ENCODE measurements around the gene RAD9A. TPM values are rescaled to one million over a fixed set of nuclear protein-coding genes. Genes with fewer than 3 reads are reported as not detected.
"Not testable (repeated sequence)": the region's sequence is repeated elsewhere in the genome, so short reads cannot be mapped to it uniquely, and the experiment has no call there.

Gene RAD9A
- total RNA-seq, 2 experiments from 2014 or later: 31.0 to 39.1 TPM

- POLR2A ChIA-PET: interaction anchor here (0.7 to 6.6 kb wide), 10 partner anchors 9 to 160 kb away, joined by 3 to 68 read pairs (median 8); partner anchors contain the start of genes AIP, PTPRCAP, RAD9A and TMEM134
- DNase-seq: peak; percentile 54
- no peaks in the 10 kb centered on the region for H3K27me3 Mint-ChIP-seq
- intact Hi-C loops (cut with micrococcal nuclease): loop anchor here (5.0 kb wide), 1 partner anchor 123 kb away; no protein-coding TSS in a partner anchor
- H3K27ac Mint-ChIP-seq: peak overlapping the region; percentile 83
- peaks cover 58% of the 10 kb centered on the region for H3K4me1 Mint-ChIP-seq (ENCODE audit: low read depth)
- H3K9me3 Mint-ChIP-seq: no peaks in the 10 kb centered on the region
- CTCF ChIA-PET: interaction anchor here (1.1 to 5.7 kb wide), 11 partner anchors 9 to 105 kb away, joined by 3 to 46 read pairs (median 9); partner anchors contain the start of genes PITPNM1, POLD4, PTPRCAP and RAD9A
- H3K36me3 Mint-ChIP-seq: peaks cover 43% of the 10 kb centered on the region
- H3K4me3 Mint-ChIP-seq: peak overlapping the region; percentile 86
Observed at GRCh38 chr11:67400251-67400941, 8.6 kb downstream of the RAD9A start.

- H3K4me3 Mint-ChIP-seq: peak overlapping the region; percentile 86
Observed at GRCh38 chr11:67400942-67401494, 9.2 kb downstream of the RAD9A start.

DNA sequence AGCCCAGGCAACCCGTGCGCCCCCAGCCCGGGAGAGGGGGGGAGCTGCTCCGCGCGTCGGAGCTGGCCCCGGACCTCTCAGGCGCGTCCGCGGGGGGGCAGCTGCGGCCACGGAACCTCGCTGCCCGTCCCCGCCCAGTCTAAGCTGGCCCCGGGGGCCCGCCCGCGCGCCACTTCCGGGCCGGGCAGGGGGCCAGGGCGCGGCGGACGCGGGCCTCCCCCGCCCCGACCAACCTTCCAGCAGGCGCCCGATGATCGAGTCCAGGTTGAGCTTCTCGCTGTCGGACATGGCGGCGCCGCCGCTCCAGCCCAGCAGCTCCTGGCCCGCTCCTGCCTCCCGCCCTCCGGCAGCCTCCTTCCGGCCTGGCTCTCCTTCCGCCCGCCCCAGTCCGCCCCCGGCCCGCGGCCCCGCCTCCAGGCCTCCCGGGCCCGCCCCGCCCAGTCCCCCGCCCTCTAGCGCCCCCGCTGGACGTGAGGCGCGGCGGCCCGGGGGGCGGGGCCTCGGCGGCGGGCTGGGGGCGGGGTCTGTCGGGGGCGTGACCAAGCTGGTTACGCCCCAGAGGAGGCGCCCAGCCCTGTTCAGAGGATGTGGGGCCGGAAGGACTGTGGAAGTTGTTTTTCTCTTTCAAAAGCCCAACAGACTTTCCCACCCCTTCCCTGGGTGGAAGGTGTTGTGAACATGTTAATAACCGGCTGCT is 9.9 kb downstream of the RAD9A start, which contains the start of gene PPP1CA:
PPP1CA (minus strand) TSS at position 364 of the 697 bp plus-strand sequence; CDS start at position 288, 76 bp downstream.
- H3K27me3 Mint-ChIP-seq: no peaks in the 10 kb centered on the region
- ChIA-PET POLR2A (interaction anchor here (0.6 to 6.6 kb wide), 14 partner anchors 10 to 213 kb away, joined by 3 to 68 read pairs (median 8); partner anchors contain the start of genes AIP, PTPRCAP, RAD9A and RPS6KB2), CTCF (interaction anchor here (0.7 to 5.7 kb wide), 24 partner anchors 10 to 1303 kb away, joined by 3 to 46 read pairs (median 4); partner anchors contain the start of genes CDK2AP2, GRK2, PITPNM1 and POLD4)
- no peaks in the 10 kb centered on the region for H3K9me3 Mint-ChIP-seq
- H3K36me3 Mint-ChIP-seq: peaks cover 49% of the 10 kb centered on the region
- H3K27ac Mint-ChIP-seq: peak within 1 kb of the TSS; percentile 93
- DNase-seq: peak; percentile 95
- H3K4me3 Mint-ChIP-seq: peak within 1 kb of the TSS; percentile 87
- intact Hi-C loops (cut with micrococcal nuclease): loop anchor here (1.0 to 5.0 kb wide), 6 partner anchors 19 to 124 kb away; partner anchors contain the start of genes RPS6KB2 and TMEM134
- H3K4me1 Mint-ChIP-seq (ENCODE audit: low read depth): peaks cover 64% of the 10 kb centered on the region

More at GRCh38 chr11:67400942-67401494, 9.2 kb downstream of the RAD9A start:
- peak overlapping the region; percentile 83 for H3K27ac Mint-ChIP-seq
- H3K27me3 Mint-ChIP-seq: no peaks in the 10 kb centered on the region
- intact Hi-C loops (cut with micrococcal nuclease): loop anchor here (5.0 kb wide), 1 partner anchor 124 kb away; no protein-coding TSS in a partner anchor
- no peaks in the 10 kb centered on the region for H3K9me3 Mint-ChIP-seq
- H3K36me3 Mint-ChIP-seq: peaks cover 46% of the 10 kb centered on the region
- ChIA-PET POLR2A (interaction anchor here (0.7 to 6.6 kb wide), 15 partner anchors 9 to 161 kb away, joined by 3 to 68 read pairs (median 7); partner anchors contain the start of genes AIP, PTPRCAP, RAD9A and RPS6KB2), CTCF (interaction anchor here (0.8 to 5.7 kb wide), 18 partner anchors 10 to 138 kb away, joined by 3 to 46 read pairs (median 8); partner anchors contain the start of genes CDK2AP2, PITPNM1, POLD4 and PTPRCAP)
- DNase-seq: no peak
- H3K4me1 Mint-ChIP-seq (ENCODE audit: low read depth): peaks cover 63% of the 10 kb centered on the region

GRCh38 chr11:67402192-67402839 is 10.5 kb downstream of the RAD9A start:
- H3K27ac Mint-ChIP-seq: peak overlapping the region; percentile 93
- not testable (repeated sequence) for H3K9me3 Mint-ChIP-seq, DNase-seq, H3K27me3 Mint-ChIP-seq
- intact Hi-C loops (cut with micrococcal nuclease): loop anchor here (1.0 to 5.0 kb wide), 6 partner anchors 18 to 125 kb away; partner anchors contain the start of genes RPS6KB2 and TMEM134
- peaks cover 64% of the 10 kb centered on the region for H3K4me1 Mint-ChIP-seq (ENCODE audit: low read depth)
- peaks cover 52% of the 10 kb centered on the region for H3K36me3 Mint-ChIP-seq
- ChIA-PET CTCF (interaction anchor here (0.7 to 5.7 kb wide), 19 partner anchors 11 to 1304 kb away, joined by 3 to 46 read pairs (median 7); partner anchors contain the start of genes GRK2, PITPNM1, POLD4 and PTPRCAP), POLR2A (interaction anchor here (0.6 to 6.6 kb wide), 15 partner anchors 10 to 212 kb away, joined by 3 to 68 read pairs (median 7); partner anchors contain the start of genes AIP, PTPRCAP, RAD9A and RPS6KB2)
- H3K4me3 Mint-ChIP-seq: peak overlapping the region; percentile 87

- Mint-ChIP-seq H3K4me3 (peak overlapping the region; percentile 87), H3K27ac (peak overlapping the region; percentile 93), H3K4me1 (ENCODE audit: low read depth) (peaks cover 64% of the 10 kb centered on the region), H3K36me3 (peaks cover 51% of the 10 kb centered on the region)
- not testable (repeated sequence) for H3K9me3 Mint-ChIP-seq, DNase-seq, H3K27me3 Mint-ChIP-seq
- ChIA-PET CTCF (interaction anchor here (0.8 to 5.7 kb wide), 6 partner anchors 12 to 102 kb away, joined by 3 to 46 read pairs (median 14); partner anchors contain the start of genes PITPNM1, POLD4, PTPRCAP and RAD9A), POLR2A (interaction anchor here (1.0 to 6.6 kb wide), 8 partner anchors 9 to 84 kb away, joined by 3 to 68 read pairs (median 14); partner anchors contain the start of genes PTPRCAP, RAD9A, RPS6KB2 and TMEM134)
- intact Hi-C loops (cut with micrococcal nuclease): loop anchor here (2.0 to 5.0 kb wide), 3 partner anchors 18 to 126 kb away; partner anchors contain the start of gene RPS6KB2
Observed at GRCh38 chr11:67403085-67403484, 11.3 kb downstream of the RAD9A start.

- Mint-ChIP-seq H3K27ac (peak overlapping the region; percentile 93), H3K4me1 (ENCODE audit: low read depth) (peaks cover 65% of the 10 kb centered on the region), H3K9me3 (no peaks in the 10 kb centered on the region), H3K36me3 (peaks cover 45% of the 10 kb centered on the region), H3K27me3 (no peaks in the 10 kb centered on the region), H3K4me3 (peak overlapping the region; percentile 87)
- intact Hi-C loops (cut with micrococcal nuclease): loop anchor here (2.0 to 5.0 kb wide), 2 partner anchors 32 to 127 kb away; partner anchors contain the start of gene PTPRCAP
- ChIA-PET POLR2A (interaction anchor here (0.5 to 6.6 kb wide), 17 partner anchors 8 to 850 kb away, joined by 3 to 68 read pairs (median 5); partner anchors contain the start of genes AIP, CARNS1, PITPNM1 and PTPRCAP), CTCF (interaction anchor here (0.8 to 5.7 kb wide), 11 partner anchors 10 to 179 kb away, joined by 3 to 46 read pairs (median 4); partner anchors contain the start of genes GSTP1, PITPNM1 and PTPRCAP)
- DNase-seq: peak; percentile 79
Observed at GRCh38 chr11:67404515-67405195, 12.9 kb downstream of the RAD9A start.

DNA sequence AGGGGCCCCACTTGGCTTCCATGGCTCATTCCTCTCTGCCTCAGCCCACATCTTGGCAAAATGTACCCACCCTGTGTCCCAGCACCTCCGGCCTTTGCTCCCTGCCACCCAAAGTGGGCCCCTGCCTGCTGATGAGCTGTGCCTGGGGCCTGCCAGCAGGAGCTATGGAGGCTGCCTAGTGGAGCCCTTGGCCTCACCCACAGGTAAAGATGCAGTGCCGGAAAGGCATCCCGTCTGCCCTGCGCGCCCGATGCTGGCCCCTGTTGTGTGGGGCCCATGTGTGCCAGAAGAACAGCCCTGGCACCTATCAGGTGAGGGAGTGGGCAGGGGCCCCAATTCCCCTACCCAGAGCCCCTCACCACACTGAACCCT is 13.4 kb downstream of the RAD9A start:
- no peaks in the 10 kb centered on the region for H3K27me3 Mint-ChIP-seq
- H3K36me3 Mint-ChIP-seq: peaks cover 47% of the 10 kb centered on the region
- H3K9me3 Mint-ChIP-seq: no peaks in the 10 kb centered on the region
- POLR2A ChIA-PET: interaction anchor here (0.6 to 6.6 kb wide), 14 partner anchors 7 to 137 kb away, joined by 3 to 68 read pairs (median 6); partner anchors contain the start of genes AIP, CARNS1, PTPRCAP and RAD9A
- H3K4me3 Mint-ChIP-seq: peak overlapping the region; percentile 87
- H3K27ac Mint-ChIP-seq: peak overlapping the region; percentile 93
- peaks cover 66% of the 10 kb centered on the region for H3K4me1 Mint-ChIP-seq (ENCODE audit: low read depth)
- intact Hi-C loops (cut with micrococcal nuclease): loop anchor here (2.0 kb wide), 1 partner anchor 32 kb away; the partner anchor contains the start of gene PTPRCAP
- peak; percentile 47 for DNase-seq
- CTCF ChIA-PET: interaction anchor here (0.8 to 5.7 kb wide), 7 partner anchors 10 to 137 kb away, joined by 3 to 46 read pairs (median 3); partner anchors contain the start of gene PTPRCAP

DNA sequence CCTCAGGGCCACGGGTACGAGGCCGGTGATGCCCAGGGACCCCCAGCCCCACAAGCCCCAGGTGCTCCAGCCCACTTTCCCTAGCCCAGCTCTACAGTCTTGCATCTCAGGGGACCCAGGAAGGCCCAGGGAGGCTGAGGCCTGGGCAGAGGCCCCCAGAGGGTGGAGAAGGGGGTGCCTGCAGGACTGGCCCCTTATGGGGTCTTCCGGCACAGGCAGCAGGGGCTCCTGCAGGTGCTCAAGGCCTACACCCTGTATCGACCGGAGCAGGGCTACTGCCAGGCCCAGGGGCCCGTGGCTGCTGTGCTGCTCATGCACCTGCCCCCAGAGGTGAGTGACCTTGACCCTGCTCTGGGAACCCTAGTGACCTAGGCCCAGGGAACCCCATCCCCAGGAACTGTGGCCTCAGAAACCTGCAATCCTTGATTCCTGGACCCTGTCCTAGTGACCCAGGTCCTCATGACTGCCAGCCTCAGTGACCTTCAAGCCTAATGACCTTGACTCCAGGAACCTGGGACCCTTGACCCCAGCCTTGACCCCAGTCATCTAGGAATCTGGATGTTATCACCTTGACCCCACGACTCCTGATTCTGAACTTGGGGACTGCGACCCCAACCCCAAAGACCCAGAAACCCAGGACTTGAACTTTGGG is 14.0 kb downstream of the RAD9A start:
- H3K9me3 Mint-ChIP-seq: no peaks in the 10 kb centered on the region
- H3K4me3 Mint-ChIP-seq: peak overlapping the region; percentile 87
- CTCF ChIA-PET: interaction anchor here (0.8 to 5.7 kb wide), 7 partner anchors 11 to 138 kb away, joined by 3 to 46 read pairs (median 3); partner anchors contain the start of gene PTPRCAP
- intact Hi-C loops (cut with micrococcal nuclease): loop anchor here (2.0 kb wide), 1 partner anchor 31 kb away; the partner anchor contains the start of gene PTPRCAP
- H3K4me1 Mint-ChIP-seq (ENCODE audit: low read depth): peaks cover 67% of the 10 kb centered on the region
- POLR2A ChIA-PET: interaction anchor here (0.6 to 6.6 kb wide), 8 partner anchors 10 to 80 kb away, joined by 3 to 68 read pairs (median 8); partner anchors contain the start of genes CARNS1, PTPRCAP, RAD9A and RPS6KB2
- DNase-seq: no peak
- H3K27ac Mint-ChIP-seq: peak overlapping the region; percentile 93
- no peaks in the 10 kb centered on the region for H3K27me3 Mint-ChIP-seq
- H3K36me3 Mint-ChIP-seq: peaks cover 46% of the 10 kb centered on the region

- Mint-ChIP-seq H3K27me3 (no peaks in the 10 kb centered on the region), H3K27ac (peak overlapping the region; percentile 93), H3K4me1 (ENCODE audit: low read depth) (peaks cover 74% of the 10 kb centered on the region), H3K9me3 (no peaks in the 10 kb centered on the region), H3K36me3 (peaks cover 46% of the 10 kb centered on the region), H3K4me3 (peak overlapping the region; percentile 87)
- intact Hi-C loops (cut with micrococcal nuclease): no loop called here
- no peak for DNase-seq
- CTCF ChIA-PET: interaction anchor here (0.8 to 1.6 kb wide), 6 partner anchors 12 to 59 kb away, joined by 3 to 7 read pairs (median 3); no protein-coding TSS in a partner anchor
- POLR2A ChIA-PET: interaction anchor here (1.1 to 3.5 kb wide), 6 partner anchors 12 to 78 kb away, joined by 3 to 22 read pairs (median 7); partner anchors contain the start of genes PTPRCAP and RPS6KB2
Observed at GRCh38 chr11:67406420-67406968, 14.7 kb downstream of the RAD9A start.

Data from activated CD4-positive, alpha-beta memory T cell treated with anti-CD3 and anti-CD28 coated beads for 36 hours (primary cell).